HCT116 (cell line): ENCODE results near the gene POLE3. TPM values are rescaled to one million over a fixed set of nuclear protein-coding genes. Genes with fewer than 3 reads are reported as not detected.

Experiments
- ATAC-seq: fragments of 200-7000 bp; cut with Tn5 transposase; 2 replicates; pipeline ENCODE4 v1.9.1; 2020; ENCODE audit warnings: mild to moderate bottlenecking, moderate library complexity
- BruUV-seq: library from RNA; stranded (reverse); fragments of 400-500 nt; replicated peaks from 2 replicates; lab custom pipeline; 2021; lab: Mats Ljungman, UMichigan
- CTCF ChIA-PET: fragments of 300-600 bp; sonication (Branson Sonifier 250); formaldehyde crosslinking; loops from one replicate; lab custom pipeline; 2021; ENCODE audit warnings: antibody characterized with exemption; lab: Charles Lee
- POLR2A ChIA-PET: fragments of 300-600, 350-600 bp; sonication (Branson Sonifier 250); formaldehyde crosslinking; loops from one replicate; lab custom pipeline; 2021; ENCODE audit warnings: antibody characterized with exemption; lab: Charles Lee
- RAD21 ChIA-PET, 2 experiments: fragments of 300-600 bp; sonication (Branson Sonifier 250); formaldehyde crosslinking; loops; one replicate each; lab custom pipeline; 2023; ENCODE audit warnings: low total read pairs in 2 of 2; ENCODE audit not compliant: uncharacterized antibody in 2 of 2, unreplicated experiment in 2 of 2, low non-redundant PET in 1 of 2; lab: Charles Lee
- DNase-seq: peaks from one replicate; pipeline ENCODE4 v3.0.0-alpha.2; 2010; ENCODE audit warnings: low read depth, low spot score
- H2AFZ ChIP-seq: fragments of 200-600 bp; shearing (Covaris generic), sonication (generic); 2 replicates; pipeline ENCODE4 v1.6.1; 2017; ENCODE audit warnings: low read depth, mixed run types, mixed read lengths, antibody characterized with exemption, low read length; ENCODE audit not compliant: poor library complexity, severe bottlenecking
- H3K27ac ChIP-seq: 2 replicates; pipeline ENCODE4 v1.5.1; 2012; ENCODE audit warnings: low read depth, low read length
- H3K27me3 ChIP-seq: fragments of 200-600 bp; sonication (generic); 2 replicates; pipeline ENCODE4 v1.6.1; 2016; ENCODE audit warnings: mixed run types, low read length, mixed read lengths; ENCODE audit not compliant: insufficient read depth
- H3K36me3 ChIP-seq, 2 experiments: fragments of 200-500 bp in 1 of 2; fragments of 200-600 bp in 1 of 2; sonication (Bioruptor generic) in 1 of 2; sonication (generic) in 1 of 2; 2 replicates each; pipeline versions ENCODE4 v1.5.1 to v1.6.1; 2014 to 2016; ENCODE audit warnings: low read length in 2 of 2, inconsistent platforms in 1 of 2, mixed read lengths in 1 of 2, mixed run types in 1 of 2; ENCODE audit not compliant: insufficient read depth in 2 of 2, control insufficient read depth in 1 of 2
- H3K4me1 ChIP-seq, 2 experiments: fragments of 200-600 bp in 1 of 2; sonication (generic) in 1 of 2; 2 replicates each; pipeline versions ENCODE4 v1.5.1 to v1.6.1; 2012 to 2017; ENCODE audit warnings: low read length in 2 of 2, inconsistent platforms in 1 of 2, mild to moderate bottlenecking in 1 of 2, mixed read lengths in 1 of 2, mixed run types in 1 of 2, moderate library complexity in 1 of 2; ENCODE audit not compliant: insufficient read depth in 2 of 2, control insufficient read depth in 1 of 2
- H3K4me2 ChIP-seq: fragments of 200-600 bp; sonication (generic); 2 replicates; pipeline ENCODE4 v1.6.1; 2017; ENCODE audit warnings: mixed run types, low read length, mixed read lengths
- H3K4me3 ChIP-seq, 2 experiments: fragments of 200-600 bp in 1 of 2; sonication (generic) in 1 of 2; replicated peaks in 1 of 2; 2 replicates each; pipeline ENCODE4 v1.5.1; 2011 to 2016; ENCODE audit warnings: low read length in 2 of 2, control low read depth in 1 of 2, low read depth in 1 of 2, mild to moderate bottlenecking in 1 of 2, mixed read lengths in 1 of 2, mixed run types in 1 of 2
- H3K79me2 ChIP-seq: fragments of 200-600 bp; sonication (generic); 2 replicates; pipeline ENCODE4 v1.6.1; 2017; ENCODE audit warnings: mild to moderate bottlenecking, mixed run types, low read length, moderate library complexity, mixed read lengths; ENCODE audit not compliant: insufficient read depth
- H3K9ac ChIP-seq: fragments of 200-600 bp; sonication (generic); 2 replicates; pipeline ENCODE4 v1.6.1; 2016; ENCODE audit warnings: low read length, mixed read lengths
- H3K9me2 ChIP-seq: fragments of 200-600 bp; sonication (generic), shearing (Covaris generic); 2 replicates; pipeline ENCODE4 v1.6.1; 2017; ENCODE audit warnings: mixed run types, mild to moderate bottlenecking, moderate library complexity; ENCODE audit not compliant: insufficient read depth
- H3K9me3 ChIP-seq, 2 experiments: fragments of 200-500 bp in 1 of 2; fragments of 200-600 bp in 1 of 2; sonication (Bioruptor generic) in 1 of 2; sonication (generic) in 1 of 2; 2 replicates each; pipeline ENCODE4 v1.6.1; 2014 to 2017; ENCODE audit warnings: low read length in 2 of 2, mixed read lengths in 2 of 2, inconsistent platforms in 1 of 2, low read depth in 1 of 2, mild to moderate bottlenecking in 1 of 2, mixed run types in 1 of 2, moderate library complexity in 1 of 2; ENCODE audit not compliant: control insufficient read depth in 1 of 2, insufficient read depth in 1 of 2
- H4K20me1 ChIP-seq: fragments of 200-600 bp; sonication (generic), shearing (Covaris generic); 2 replicates; pipeline ENCODE4 v1.6.1; 2017; ENCODE audit warnings: mixed run types, mild to moderate bottlenecking, moderate library complexity; ENCODE audit not compliant: insufficient read depth
- EGR1 ChIP-seq: IDR thresholded peaks from 2 replicates; pipeline ENCODE4 v1.6.1; 2012; ENCODE audit warnings: low read depth
- EZH2phosphoT487 ChIP-seq: fragments of 200-600 bp; IDR thresholded peaks from 2 replicates; pipeline ENCODE4 v1.6.1; 2018; ENCODE audit warnings: antibody characterized with exemption, borderline replicate concordance
- FOSL1 ChIP-seq: IDR thresholded peaks from 2 replicates; pipeline ENCODE4 v1.6.1; 2012; ENCODE audit warnings: low read depth
- POLR2AphosphoS5 ChIP-seq: IDR thresholded peaks from 2 replicates; pipeline ENCODE4 v1.6.1; 2011; ENCODE audit warnings: mild to moderate bottlenecking, low read depth, low read length, moderate library complexity
- YY1 ChIP-seq: IDR thresholded peaks from 2 replicates; pipeline ENCODE4 v1.6.1; 2011; ENCODE audit warnings: low read length, low read depth, moderate library complexity, mild to moderate bottlenecking; ENCODE audit not compliant: insufficient replicate concordance; ENCODE audit errors: extremely low read depth
- ZFX ChIP-seq: fragments of 450-650 bp; IDR thresholded peaks from 2 replicates; pipeline ENCODE4 v1.6.1; 2017
- intact Hi-C: fragments of 100-400 bp; cut with micrococcal nuclease; formaldehyde crosslinking; loops from 2 replicates; pipeline ENCODE4 v1.10.0; 2022
- total RNA-seq: library from RNA; stranded (reverse); gene quantifications from one replicate; pipeline ENCODE4 v1.2.1, GENCODE V29; 2021; ENCODE audit not compliant: unreplicated experiment
- TF ChIP-seq, protein P1 (sequence below), 3 experiments: fragments of 200-600 bp in 1 of 3; sonication (generic) in 1 of 3; IDR thresholded peaks in 2 of 3; conservative IDR thresholded peaks in 1 of 3; 2 replicates each; pipeline ENCODE4 v1.5.1; 2012 to 2017; ENCODE audit warnings: low read depth in 2 of 3, low read length in 2 of 3, antibody characterized with exemption in 1 of 3, borderline replicate concordance in 1 of 3, control low read depth in 1 of 3, mild to moderate bottlenecking in 1 of 3, mixed read lengths in 1 of 3, mixed run types in 1 of 3, moderate library complexity in 1 of 3; ENCODE audit not compliant: insufficient read depth in 1 of 3

Gene POLE3
- total RNA-seq, 1 experiment from 2014 or later, result 65.1 TPM

DNA sequence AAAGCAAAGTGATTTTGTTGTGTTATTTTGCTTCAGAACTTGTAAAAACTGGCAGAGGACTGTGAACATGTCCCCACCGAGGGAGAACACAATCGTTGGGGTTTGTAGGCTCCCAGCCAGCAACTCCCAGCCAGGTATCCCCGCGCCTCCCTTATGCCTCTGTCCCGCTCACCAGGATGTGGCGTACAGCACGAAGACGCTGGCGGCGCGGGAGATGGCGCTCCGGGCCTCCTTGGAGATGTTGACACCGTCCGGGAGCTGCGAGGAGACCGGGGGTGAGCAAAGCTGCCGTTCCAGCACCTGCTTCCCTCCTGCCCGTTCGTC, 630 bp downstream of the POLE3 start:
- Histone ChIP-seq H3K9me3 (no peaks in the 10 kb centered on the region), H3K27ac (peak overlapping the region; percentile 89), H3K79me2 (peaks cover 33% of the 10 kb centered on the region), H3K4me1 (peaks cover 6 to 17% of the 10 kb centered on the region in 2 experiments), H2AFZ (no peak overlapping the region), H3K4me2 (peak overlapping the region; percentile 83), H3K9ac (peak overlapping the region; percentile 92), H3K36me3 (peaks cover 12 to 20% of the 10 kb centered on the region in 2 experiments; a peak in 3 of 4 replicates), H4K20me1 (peaks cover 3% of the 10 kb centered on the region; the same call in 1 of the 2 replicates), H3K9me2 (no peaks in the 10 kb centered on the region), H3K4me3 (peak overlapping the region; percentile 95 to 98), H3K27me3 (no peaks in the 10 kb centered on the region)
- TSS peak; percentile 59 for BruUV-seq
- POLR2A ChIA-PET, result interaction anchor here (0.8 to 1.9 kb wide), 11 partner anchors 8 to 189 kb away, joined by 3 to 13 read pairs (median 4); partner anchors contain the start of genes ALAD, CDC26, FKBP15 and PRPF4
- no peak for DNase-seq
- RAD21 ChIA-PET, result interaction anchor here in 1 of 2 experiments (1.0 kb wide), 2 partner anchors 9 to 33 kb away, joined by 3 to 8 read pairs; partner anchors contain the start of genes ALAD and HDHD3
- intact Hi-C loops, result no loop called here
- CTCF ChIA-PET, result interaction anchor here (0.7 to 2.0 kb wide), 5 partner anchors 8 to 245 kb away, joined by 3 to 19 read pairs (median 4); partner anchors contain the start of genes ALAD, CDC26 and PRPF4
- no peak for TF ChIP-seq EGR1
- TF ChIP-seq EZH2phosphoT487, result no peak
- TF ChIP-seq, protein P1, sequence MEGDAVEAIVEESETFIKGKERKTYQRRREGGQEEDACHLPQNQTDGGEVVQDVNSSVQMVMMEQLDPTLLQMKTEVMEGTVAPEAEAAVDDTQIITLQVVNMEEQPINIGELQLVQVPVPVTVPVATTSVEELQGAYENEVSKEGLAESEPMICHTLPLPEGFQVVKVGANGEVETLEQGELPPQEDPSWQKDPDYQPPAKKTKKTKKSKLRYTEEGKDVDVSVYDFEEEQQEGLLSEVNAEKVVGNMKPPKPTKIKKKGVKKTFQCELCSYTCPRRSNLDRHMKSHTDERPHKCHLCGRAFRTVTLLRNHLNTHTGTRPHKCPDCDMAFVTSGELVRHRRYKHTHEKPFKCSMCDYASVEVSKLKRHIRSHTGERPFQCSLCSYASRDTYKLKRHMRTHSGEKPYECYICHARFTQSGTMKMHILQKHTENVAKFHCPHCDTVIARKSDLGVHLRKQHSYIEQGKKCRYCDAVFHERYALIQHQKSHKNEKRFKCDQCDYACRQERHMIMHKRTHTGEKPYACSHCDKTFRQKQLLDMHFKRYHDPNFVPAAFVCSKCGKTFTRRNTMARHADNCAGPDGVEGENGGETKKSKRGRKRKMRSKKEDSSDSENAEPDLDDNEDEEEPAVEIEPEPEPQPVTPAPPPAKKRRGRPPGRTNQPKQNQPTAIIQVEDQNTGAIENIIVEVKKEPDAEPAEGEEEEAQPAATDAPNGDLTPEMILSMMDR (IDR thresholded peaks at IDR 0.05 in 2 of 3, conservative IDR thresholded peaks at IDR 0.05 in 1 of 3; ENCODE audit: borderline replicate concordance in 1 of 3, insufficient read depth in 1 of 3, low read depth in 2 of 3, low read length in 2 of 3), result no peak
- TF ChIP-seq YY1, result no peak
- TF ChIP-seq POLR2AphosphoS5, result no peak
- 0 out of 2 replicates have a peak, but pooled peaks have one; percentile 34 for TF ChIP-seq ZFX
- no peak for TF ChIP-seq FOSL1
- peak; percentile 14 for ATAC-seq
